ENCODE measurements around the gene IREB2.

Gene IREB2

DNA sequence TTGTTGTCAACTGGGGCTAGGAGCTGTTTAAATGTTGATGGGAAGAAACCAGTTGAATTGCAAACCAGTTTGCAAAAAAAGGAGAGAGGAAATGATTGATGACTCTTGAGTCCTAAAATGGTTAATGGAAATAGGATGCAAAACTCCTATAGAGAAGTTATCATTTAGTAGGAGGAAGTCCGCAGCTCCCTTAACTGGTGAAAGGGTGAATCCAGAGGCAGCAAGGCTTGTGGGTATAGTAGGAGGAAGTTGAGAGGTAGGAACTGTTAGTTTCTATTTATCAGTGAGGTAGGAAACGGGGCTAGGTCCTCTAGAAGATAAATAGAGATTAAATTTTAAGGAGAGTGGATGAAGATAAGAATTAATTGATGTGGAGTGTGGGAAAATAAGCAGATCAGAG is 15.4 kb downstream of the IREB2 start:
- TF ChIP-seq, protein P1, sequence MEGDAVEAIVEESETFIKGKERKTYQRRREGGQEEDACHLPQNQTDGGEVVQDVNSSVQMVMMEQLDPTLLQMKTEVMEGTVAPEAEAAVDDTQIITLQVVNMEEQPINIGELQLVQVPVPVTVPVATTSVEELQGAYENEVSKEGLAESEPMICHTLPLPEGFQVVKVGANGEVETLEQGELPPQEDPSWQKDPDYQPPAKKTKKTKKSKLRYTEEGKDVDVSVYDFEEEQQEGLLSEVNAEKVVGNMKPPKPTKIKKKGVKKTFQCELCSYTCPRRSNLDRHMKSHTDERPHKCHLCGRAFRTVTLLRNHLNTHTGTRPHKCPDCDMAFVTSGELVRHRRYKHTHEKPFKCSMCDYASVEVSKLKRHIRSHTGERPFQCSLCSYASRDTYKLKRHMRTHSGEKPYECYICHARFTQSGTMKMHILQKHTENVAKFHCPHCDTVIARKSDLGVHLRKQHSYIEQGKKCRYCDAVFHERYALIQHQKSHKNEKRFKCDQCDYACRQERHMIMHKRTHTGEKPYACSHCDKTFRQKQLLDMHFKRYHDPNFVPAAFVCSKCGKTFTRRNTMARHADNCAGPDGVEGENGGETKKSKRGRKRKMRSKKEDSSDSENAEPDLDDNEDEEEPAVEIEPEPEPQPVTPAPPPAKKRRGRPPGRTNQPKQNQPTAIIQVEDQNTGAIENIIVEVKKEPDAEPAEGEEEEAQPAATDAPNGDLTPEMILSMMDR (conservative IDR thresholded peaks at IDR 0.05; ENCODE audit: low read length) = no peak
- DNase-seq (ENCODE audit: low read depth) = no peak

DNA sequence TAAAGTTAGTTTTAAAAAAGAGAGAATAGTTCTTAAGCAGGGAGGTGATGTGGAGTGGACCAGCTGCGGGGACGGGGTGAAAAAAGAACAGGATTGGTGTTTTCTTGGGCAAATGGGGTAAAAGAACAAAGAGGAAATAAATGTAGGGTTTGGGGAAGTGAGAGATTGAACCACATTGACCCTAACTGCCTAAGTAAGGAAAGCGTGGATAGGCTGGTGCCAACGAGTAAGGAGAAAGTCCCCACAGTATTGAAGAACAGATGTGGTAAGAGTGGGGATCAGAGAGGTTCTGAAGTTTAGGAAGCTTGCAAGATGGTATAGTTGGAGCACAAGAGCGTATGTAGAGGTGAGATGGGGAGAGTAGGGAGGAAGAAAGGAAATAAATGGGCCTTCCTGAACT is 17.0 kb downstream of the IREB2 start:
- TF ChIP-seq, protein P1 (conservative IDR thresholded peaks at IDR 0.05; ENCODE audit: low read length) = no peak
- H3K4me3 ChIP-seq (ENCODE audit: low read length) = no peak overlapping the region
- no peak for DNase-seq (ENCODE audit: low read depth)

More for the DNA sequence above, 15.4 kb downstream of the IREB2 start:
- no peak overlapping the region for H3K4me3 ChIP-seq (ENCODE audit: low read length)

DNA sequence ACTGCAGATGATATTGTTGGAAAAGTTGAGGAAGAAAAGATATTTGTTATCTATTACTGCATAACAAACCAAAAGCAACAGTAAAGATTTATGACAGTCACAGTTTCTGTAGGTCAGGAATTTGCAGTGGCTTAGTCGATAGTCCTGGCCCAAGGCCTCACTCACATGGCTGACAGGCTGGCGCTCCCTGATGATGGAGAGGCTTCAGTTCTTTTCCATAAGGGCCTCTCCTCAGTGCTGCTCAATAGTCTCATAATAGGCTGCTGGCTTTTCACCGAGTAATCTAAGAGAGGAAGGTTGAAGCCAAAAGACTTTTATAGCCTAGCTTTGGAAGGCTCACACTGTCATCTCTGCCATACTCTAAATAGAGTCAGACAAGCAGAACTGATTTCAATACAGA is 17.7 kb downstream of the IREB2 start:
- TF ChIP-seq, protein P1 (conservative IDR thresholded peaks at IDR 0.05; ENCODE audit: low read length) = no peak
- peak; percentile 12 for DNase-seq (ENCODE audit: low read depth)
- H3K4me3 ChIP-seq (ENCODE audit: low read length) = no peak overlapping the region

GRCh38 chr15:78456426-78456825 is 18.4 kb downstream of the IREB2 start:
- DNase-seq (ENCODE audit: low read depth) = no peak
- no peak overlapping the region for H3K4me3 ChIP-seq (ENCODE audit: low read length)
- TF ChIP-seq, protein P1 (conservative IDR thresholded peaks at IDR 0.05; ENCODE audit: low read length) = no peak

DNA sequence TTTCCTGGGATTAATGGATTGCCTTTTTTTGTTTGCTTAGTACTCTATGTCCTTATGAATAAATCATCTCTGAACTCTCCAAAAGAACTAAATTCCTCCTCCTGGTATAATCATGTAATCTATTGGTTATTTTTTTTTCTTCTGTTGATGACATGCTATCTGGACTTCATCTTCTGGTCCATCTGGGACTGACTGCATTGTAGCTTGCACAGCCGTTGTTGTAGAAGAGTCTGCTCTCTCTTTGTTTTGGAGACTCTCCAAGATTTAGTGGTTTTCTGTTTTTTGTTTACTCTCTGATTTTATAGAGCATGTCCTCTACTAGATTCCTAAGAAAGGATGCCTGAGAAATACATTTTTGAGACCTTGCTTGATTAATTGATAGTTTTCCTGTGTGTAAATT is 19.1 kb downstream of the IREB2 start:
- H3K4me3 ChIP-seq (ENCODE audit: low read length) = no peak overlapping the region
- DNase-seq (ENCODE audit: low read depth) = peak; percentile 86
- TF ChIP-seq, protein P1 (conservative IDR thresholded peaks at IDR 0.05; ENCODE audit: low read length) = no peak

- H3K4me3 ChIP-seq (ENCODE audit: low read length) = no peak overlapping the region
- TF ChIP-seq, protein P1 (conservative IDR thresholded peaks at IDR 0.05; ENCODE audit: low read length) = no peak
- DNase-seq (ENCODE audit: low read depth) = no peak
Measured at GRCh38 chr15:78460737-78461136, 22.7 kb downstream of the IREB2 start.

DNA sequence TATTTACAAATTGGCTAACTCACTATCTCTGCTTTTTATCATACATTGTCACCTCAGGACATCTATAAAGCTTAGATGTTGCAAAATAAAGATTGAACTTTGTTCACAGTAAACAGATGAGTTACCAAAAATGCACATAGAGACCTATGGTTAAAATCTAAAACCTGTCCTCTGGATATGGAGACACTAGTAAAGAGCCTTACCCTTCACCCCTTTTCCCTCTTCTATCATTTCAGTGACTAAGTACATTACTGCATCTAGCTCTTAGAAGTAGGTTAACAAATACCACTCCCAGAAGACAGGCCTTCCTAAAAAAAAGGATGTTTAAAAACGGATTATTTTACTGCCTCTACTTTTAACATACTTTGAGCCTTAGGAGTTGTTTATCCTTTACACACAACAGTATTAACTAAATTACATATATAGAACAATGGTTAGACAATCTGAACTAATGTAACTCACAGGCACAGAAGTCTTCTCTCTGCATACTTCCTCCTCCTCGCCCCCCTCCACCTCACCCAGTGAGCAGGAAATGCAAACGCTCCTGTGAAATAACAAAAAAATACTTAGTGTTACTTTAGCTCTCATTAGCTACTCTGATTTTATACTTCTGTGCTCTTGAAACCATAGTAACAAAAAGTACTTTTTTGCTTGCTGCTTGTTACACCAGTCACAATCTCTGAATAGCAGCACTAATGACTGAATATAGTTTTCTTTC is 23.3 kb downstream of the IREB2 start:
- no peak overlapping the region for H3K4me3 ChIP-seq (ENCODE audit: low read length)
- DNase-seq (ENCODE audit: low read depth) = peak; percentile 1
- TF ChIP-seq, protein P1 (conservative IDR thresholded peaks at IDR 0.05; ENCODE audit: low read length) = no peak
